Activated naive CD4-positive, alpha-beta T cell treated with anti-CD3 and anti-CD28 coated beads, Interleukin-2, amount 10 ng/mL, durations not matched to agents 7 days and 5 days (primary cell): Measurements from ENCODE around the gene C5orf15.
A peak's percentile ranks its signal among the peaks of the same experiment; 100 is the strongest.

Experiments
- CTCF ChIA-PET: fragments of 350-600 bp; sonication (Branson Sonifier 250); formaldehyde crosslinking; loops from one replicate; lab custom pipeline; 2021; ENCODE audit warnings: antibody characterized with exemption; lab: Charles Lee
- DNase-seq: peaks from one replicate; pipeline ENCODE4 v3.0.0-alpha.2; 2020
- H3K27ac Mint-ChIP-seq: one replicate; pipeline ENCODE4 v1.8.0; 2021; ENCODE audit warnings: mild to moderate bottlenecking, moderate library complexity, mixed read lengths
- H3K27me3 Mint-ChIP-seq: one replicate; pipeline ENCODE4 v1.8.0; 2021; ENCODE audit warnings: mild to moderate bottlenecking, mixed read lengths
- H3K36me3 Mint-ChIP-seq: one replicate; pipeline ENCODE4 v1.8.0; 2021; ENCODE audit warnings: mixed read lengths
- H3K4me1 Mint-ChIP-seq: one replicate; pipeline ENCODE4 v1.8.0; 2021; ENCODE audit warnings: mixed read lengths
- H3K4me3 Mint-ChIP-seq: one replicate; pipeline ENCODE4 v1.8.0; 2021; ENCODE audit warnings: mild to moderate bottlenecking, moderate library complexity, mixed read lengths
- H3K9me3 Mint-ChIP-seq: one replicate; pipeline ENCODE4 v1.8.0; 2021; ENCODE audit warnings: mixed read lengths

C5orf15 gene

DNA sequence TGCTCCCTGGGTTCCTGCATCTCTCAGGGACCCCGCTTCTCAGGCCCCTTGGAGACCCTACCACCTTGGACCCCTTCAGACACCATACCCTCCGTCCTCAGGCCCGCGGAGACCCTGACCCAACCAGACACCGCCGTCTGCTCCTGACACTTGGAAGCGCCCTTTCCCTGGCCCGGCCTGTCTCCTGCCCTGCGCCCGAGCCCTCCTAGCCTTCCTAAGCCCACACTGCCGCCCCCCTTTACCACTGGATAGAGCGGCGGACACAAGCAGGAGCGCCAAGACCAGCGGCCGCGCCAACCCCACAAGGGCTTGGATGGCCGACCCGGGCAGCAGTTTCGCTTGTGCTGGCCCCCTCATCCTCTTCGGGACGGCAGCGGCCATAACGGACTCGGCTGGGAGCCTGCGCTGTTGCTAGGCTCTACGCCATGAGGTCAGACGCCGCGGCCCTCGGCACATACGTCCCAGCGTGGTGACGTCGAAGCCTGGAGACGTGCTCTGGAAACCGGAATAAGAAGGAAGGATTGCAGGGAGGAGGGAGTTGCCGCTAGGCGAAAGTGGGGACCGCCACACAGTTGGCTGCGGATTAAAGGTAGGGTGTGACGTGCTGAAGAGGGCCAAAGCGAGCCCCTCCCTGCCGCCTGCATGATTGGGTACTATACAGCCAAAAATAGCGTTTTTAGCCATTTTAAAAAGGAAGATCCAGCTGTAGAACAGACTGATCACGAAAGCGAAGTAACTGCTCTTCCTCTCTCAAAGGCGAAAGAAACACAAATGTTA, at the start of gene C5orf15:
Gene C5orf15, minus strand, starts transcription at position 422 of the 777 bp plus-strand sequence. Its CDS starts 41 bp downstream, at position 381.
- H3K4me1 Mint-ChIP-seq = peaks cover 52% of the 10 kb centered on the region
- H3K9me3 Mint-ChIP-seq = no peaks in the 10 kb centered on the region
- H3K27ac Mint-ChIP-seq = peak within 1 kb of the TSS; percentile 97
- H3K36me3 Mint-ChIP-seq = peaks cover 43% of the 10 kb centered on the region
- DNase-seq = peak; percentile 97
- CTCF ChIA-PET = interaction anchor here (2.3 kb wide), 1 partner anchor 28 kb away, joined by 7 read pairs; no protein-coding TSS in a partner anchor
- H3K27me3 Mint-ChIP-seq = no peaks in the 10 kb centered on the region
- peak within 1 kb of the TSS; percentile 98 for H3K4me3 Mint-ChIP-seq

DNA sequence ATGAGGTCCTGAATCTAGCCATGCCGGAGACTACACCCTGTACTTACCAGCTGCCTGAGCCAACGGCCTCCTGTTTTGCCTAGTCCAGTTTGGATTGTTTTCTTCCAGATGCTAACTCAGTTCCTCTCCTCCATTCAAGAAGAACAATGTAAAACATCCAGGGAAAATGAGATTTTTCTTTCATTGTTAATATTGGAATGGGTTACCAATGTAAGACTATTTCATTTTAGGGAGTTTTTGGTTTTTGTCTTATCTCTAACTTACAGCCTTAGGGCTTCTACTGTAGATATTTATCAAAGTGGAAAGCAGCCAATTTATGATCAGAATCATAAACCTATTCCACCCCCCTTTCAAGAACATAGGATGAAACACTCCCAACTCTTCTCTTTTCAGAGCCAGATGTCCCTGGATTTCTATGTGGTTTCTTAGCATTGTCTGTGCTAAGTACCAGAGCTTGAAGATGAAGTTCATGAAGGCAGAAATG, 39.9 kb upstream of the C5orf15 start:
- Mint-ChIP-seq H3K27ac (no peak overlapping the region), H3K4me3 (no peak overlapping the region), H3K4me1 (peaks cover 20% of the 10 kb centered on the region), H3K36me3 (peaks cover 10% of the 10 kb centered on the region), H3K27me3 (peaks cover 17% of the 10 kb centered on the region), H3K9me3 (no peaks in the 10 kb centered on the region)
- CTCF ChIA-PET = interaction anchor here (0.6 to 2.4 kb wide), 3 partner anchors 12 to 458 kb away, joined by 3 to 8 read pairs (median 4); no protein-coding TSS in a partner anchor
- DNase-seq = no peak

DNA sequence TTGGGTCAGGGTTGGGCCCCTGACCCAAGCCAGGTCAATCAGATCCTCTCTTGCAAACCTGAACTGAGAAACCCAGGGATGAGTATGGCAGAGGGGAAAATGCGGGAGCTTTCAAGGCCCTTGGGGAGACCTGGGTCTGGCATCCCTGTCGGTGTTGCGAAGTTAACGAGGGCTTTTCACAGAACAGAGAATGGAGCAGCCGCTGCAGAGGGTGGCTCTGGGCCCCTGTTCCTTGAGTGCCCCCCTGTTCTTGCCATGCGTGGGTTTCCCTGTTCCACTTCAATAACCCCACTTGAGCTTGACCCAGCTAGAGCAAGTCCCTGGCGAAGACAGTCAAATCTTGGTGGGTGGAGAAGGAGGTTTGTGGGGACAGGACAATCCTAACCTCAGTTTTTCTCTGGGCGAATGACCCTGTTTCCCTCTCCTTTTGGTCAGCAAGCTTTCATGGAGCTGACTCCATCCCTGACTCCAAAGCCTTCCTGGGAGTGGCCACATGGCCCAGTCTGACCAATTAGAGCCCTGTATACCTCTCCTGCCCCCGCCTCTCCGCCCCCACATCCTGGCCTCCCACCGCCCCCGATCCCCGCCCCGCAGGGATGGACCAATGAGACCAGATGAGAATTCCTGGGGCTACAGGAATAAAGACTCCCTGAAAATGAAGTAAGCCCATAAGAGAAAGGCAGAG, 39.3 kb upstream of the C5orf15 start:
- CTCF ChIA-PET = interaction anchor here (0.6 to 2.4 kb wide), 3 partner anchors 19 to 458 kb away, joined by 3 to 8 read pairs (median 5); no protein-coding TSS in a partner anchor

DNA sequence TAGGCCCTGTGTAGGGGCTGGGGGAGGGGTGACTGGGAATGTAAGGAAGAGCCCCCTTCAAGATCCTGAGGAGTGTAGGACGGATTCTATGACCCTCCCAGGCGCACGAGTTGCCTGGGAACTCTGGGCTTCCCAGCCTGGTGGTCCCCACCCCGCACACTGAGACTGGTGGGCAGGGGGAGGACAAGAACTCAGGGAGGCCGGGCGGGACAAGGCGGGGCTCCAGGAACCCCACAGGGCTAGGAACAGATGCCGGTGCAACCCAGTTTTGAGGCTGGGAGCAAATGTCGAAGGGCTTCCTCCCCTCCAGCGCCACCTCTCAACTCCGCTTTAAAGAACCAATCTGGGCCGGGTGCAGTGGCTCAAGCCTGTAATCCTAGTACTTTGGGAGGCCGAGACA, 37.7 kb upstream of the C5orf15 start:
- Mint-ChIP-seq H3K27ac (peak overlapping the region; percentile 93), H3K9me3 (no peaks in the 10 kb centered on the region), H3K4me3 (peak overlapping the region; percentile 88), H3K27me3 (peaks cover 5% of the 10 kb centered on the region), H3K36me3 (peaks cover 24% of the 10 kb centered on the region), H3K4me1 (peaks cover 40% of the 10 kb centered on the region)
- no peak for DNase-seq
- CTCF ChIA-PET = interaction anchor here (1.7 to 2.2 kb wide), 3 partner anchors 9 to 33 kb away, joined by 5 to 6 read pairs (median 5); no protein-coding TSS in a partner anchor

More for the DNA sequence above, 39.3 kb upstream of the C5orf15 start:
- Mint-ChIP-seq H3K27me3 (peaks cover 14% of the 10 kb centered on the region), H3K9me3 (no peaks in the 10 kb centered on the region), H3K4me1 (peaks cover 26% of the 10 kb centered on the region), H3K4me3 (no peak overlapping the region), H3K27ac (no peak overlapping the region), H3K36me3 (peaks cover 12% of the 10 kb centered on the region)
- DNase-seq = no peak

DNA sequence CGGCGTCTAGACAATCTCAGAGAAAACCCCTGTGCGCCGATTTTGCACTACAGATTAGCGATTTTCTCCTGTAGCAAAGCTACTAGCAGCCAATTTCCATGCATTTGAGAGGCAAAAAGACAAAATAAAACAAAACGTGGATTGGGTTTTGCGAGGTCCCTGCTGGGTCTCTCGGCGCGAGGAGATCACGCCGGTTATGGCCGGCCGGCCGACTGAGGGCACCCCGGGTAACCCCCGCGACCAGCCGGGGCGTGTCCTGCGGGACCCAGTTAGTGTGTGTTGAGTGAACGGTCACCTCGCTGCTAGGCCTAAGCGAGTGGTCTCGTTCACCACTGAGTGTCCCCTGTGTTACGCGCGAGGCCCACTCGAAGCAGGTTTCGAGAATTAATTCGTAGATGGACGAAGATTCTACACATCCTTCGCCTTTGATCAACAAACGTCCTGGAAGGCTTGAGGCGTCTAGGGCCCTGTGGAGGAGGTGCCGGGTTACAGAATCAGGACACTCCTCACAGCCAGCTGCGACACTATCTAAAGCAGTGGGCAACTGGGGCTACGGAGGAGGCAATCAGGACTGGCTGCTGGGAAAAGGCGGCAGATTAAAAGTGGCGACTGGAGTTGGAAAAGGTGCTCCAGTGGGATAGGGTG, 37.1 kb upstream of the C5orf15 start:
- CTCF ChIA-PET = interaction anchor here (0.6 to 2.2 kb wide), 4 partner anchors 9 to 43 kb away, joined by 3 to 6 read pairs (median 4); no protein-coding TSS in a partner anchor

DNA sequence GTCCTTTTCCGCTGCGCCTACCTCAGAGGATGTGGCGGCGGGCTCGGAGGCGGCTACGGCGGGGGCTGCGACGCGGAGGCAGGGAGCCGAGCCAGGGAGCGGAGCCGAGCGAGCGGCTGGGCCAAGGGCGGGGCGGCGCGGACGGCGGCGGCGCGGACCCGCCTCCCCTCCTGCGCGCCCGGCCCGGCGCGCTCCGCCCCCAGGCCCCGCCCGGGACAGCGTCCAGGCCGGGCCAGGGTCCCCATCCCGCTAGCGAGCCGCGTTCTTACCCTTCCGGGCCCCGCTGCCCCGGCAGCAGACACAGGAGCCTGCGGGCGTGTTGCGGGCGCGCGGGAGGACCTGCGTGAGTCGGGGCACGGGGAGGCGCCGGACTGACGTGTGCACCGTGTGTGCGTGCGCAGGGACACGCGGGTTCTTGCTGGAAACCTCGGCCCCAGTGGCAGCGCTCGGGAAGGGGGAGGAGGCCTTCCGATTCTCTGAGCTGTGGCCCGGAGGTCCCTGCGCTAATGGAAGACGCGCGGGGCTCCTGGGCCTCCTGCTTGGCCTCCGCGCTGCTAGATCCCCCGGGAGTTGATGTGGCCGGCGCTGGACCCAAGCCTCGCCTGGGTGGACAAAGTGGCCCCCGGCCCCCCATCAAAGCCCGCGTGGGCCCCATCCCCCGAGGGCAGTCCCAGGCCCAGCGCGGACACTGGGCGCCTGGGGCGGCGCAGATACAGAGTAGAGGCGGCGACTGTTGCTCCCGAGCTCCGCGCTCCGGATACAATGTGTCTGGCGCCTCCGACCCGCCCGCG, 36.4 kb upstream of the C5orf15 start, which contains the start of gene VDAC1:
Gene VDAC1, minus strand, starts transcription at position 350 of the 791 bp plus-strand sequence. CDS start 11,963 bp downstream, outside the sequence.
- Mint-ChIP-seq H3K36me3 (peaks cover 28% of the 10 kb centered on the region), H3K27me3 (peaks cover 5% of the 10 kb centered on the region), H3K4me3 (peak within 1 kb of the TSS; percentile 94)

More for the DNA sequence above, 37.1 kb upstream of the C5orf15 start:
- Mint-ChIP-seq H3K36me3 (peaks cover 28% of the 10 kb centered on the region), H3K27me3 (peaks cover 5% of the 10 kb centered on the region), H3K4me3 (peak overlapping the region; percentile 88), H3K27ac (peak overlapping the region; percentile 93), H3K4me1 (peaks cover 43% of the 10 kb centered on the region), H3K9me3 (no peaks in the 10 kb centered on the region)
- DNase-seq = no peak

DNA sequence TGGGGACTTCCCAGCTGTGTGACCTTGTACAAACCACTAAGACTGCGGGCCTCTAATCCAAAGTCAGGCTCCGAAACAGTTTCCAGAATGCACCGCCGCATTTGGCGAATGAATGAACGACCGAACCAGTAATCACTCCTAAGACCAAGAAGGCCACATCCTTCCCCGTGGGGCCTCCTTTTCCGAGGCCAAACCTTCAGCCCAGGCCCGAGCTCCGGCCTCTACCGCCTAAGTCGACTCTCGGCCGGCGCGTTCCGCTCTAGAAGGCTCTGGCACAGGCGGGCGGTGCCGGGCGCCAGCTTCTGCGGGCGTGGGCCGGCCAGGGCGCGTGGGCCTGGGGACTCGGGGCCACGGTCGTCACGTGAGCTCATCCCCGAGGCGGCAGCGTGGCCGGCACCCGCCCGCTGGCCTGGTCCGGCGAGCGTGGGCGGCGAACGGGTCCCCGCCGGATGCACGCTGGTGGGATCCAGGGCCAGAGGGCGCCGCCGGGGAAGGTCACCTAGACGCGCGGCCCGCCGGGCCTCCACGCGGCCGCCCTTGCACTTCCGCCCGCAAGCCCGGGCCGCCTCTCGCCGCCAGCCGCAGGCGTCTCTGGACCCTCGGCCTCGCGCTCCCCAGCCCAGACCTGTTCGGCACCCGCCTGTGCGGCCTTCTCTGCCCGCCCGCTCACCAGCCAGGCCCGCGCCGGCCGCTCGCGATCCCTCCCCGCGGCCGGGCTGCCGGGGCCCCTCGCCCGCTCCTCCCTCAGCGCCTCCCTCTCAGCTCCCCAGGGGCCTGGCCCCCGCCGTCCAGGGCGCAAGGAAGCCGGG, 35.6 kb upstream of the C5orf15 start:
- no peaks in the 10 kb centered on the region for H3K27me3 Mint-ChIP-seq
- H3K4me1 Mint-ChIP-seq = peaks cover 54% of the 10 kb centered on the region
- peak overlapping the region; percentile 94 for H3K4me3 Mint-ChIP-seq
- peak; percentile 48 for DNase-seq
- H3K9me3 Mint-ChIP-seq = no peaks in the 10 kb centered on the region
- peak overlapping the region; percentile 98 for H3K27ac Mint-ChIP-seq
- CTCF ChIA-PET = interaction anchor here (0.9 to 1.9 kb wide), 4 partner anchors 9 to 36 kb away, joined by 3 to 5 read pairs (median 4); no protein-coding TSS in a partner anchor
- H3K36me3 Mint-ChIP-seq = peaks cover 28% of the 10 kb centered on the region

More for the DNA sequence above, 36.4 kb upstream of the C5orf15 start, which contains the start of gene VDAC1:
- Mint-ChIP-seq H3K4me1 (peaks cover 50% of the 10 kb centered on the region), H3K9me3 (no peaks in the 10 kb centered on the region), H3K27ac (peak within 1 kb of the TSS; percentile 98)
- peak; percentile 91 for DNase-seq
- CTCF ChIA-PET = interaction anchor here (0.6 to 2.2 kb wide), 4 partner anchors 8 to 42 kb away, joined by 3 to 6 read pairs (median 4); no protein-coding TSS in a partner anchor

DNA sequence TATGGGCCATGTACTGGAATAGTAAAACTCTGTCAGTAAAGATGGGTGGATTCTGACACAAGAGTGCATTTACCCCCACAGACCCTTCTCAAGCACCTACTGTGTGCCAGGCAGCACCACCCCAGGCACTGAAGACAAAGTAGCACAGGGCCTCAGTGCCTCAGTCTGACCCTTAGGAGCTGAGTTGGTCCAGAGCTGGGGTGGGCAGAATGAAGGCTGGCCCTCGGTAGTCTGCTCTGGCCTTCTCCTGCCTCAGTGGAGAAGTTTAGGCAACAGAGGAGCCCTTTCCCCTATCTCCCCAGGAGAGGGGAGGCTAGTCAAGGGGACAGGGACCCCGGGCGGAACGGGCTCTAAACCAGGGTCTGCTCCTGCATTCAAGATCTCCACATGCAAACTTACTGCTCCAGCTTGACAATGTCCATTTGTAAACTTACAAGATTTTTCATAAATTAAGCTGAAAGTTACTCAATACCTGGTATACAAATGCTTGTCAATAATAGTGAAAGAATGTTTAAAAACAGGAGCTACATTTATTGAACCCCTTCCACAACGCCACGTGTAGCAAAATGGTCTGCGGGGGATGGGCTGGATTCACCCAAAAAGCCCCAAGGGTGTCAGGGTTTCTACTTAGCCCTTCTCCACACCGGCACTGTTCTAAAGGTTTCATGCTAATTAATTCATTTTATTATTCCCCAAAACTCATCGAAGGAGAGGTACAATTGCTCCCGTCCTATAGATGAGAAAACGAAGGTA, 34.8 kb upstream of the C5orf15 start:
- peaks cover 28% of the 10 kb centered on the region for H3K36me3 Mint-ChIP-seq
- CTCF ChIA-PET = interaction anchor here (0.9 to 1.4 kb wide), 3 partner anchors 8 to 37 kb away, joined by 3 to 5 read pairs (median 3); no protein-coding TSS in a partner anchor
- peak; percentile 46 for DNase-seq
- no peaks in the 10 kb centered on the region for H3K27me3 Mint-ChIP-seq
- peaks cover 57% of the 10 kb centered on the region for H3K4me1 Mint-ChIP-seq
- H3K9me3 Mint-ChIP-seq = no peaks in the 10 kb centered on the region
- peak overlapping the region; percentile 94 for H3K4me3 Mint-ChIP-seq
- H3K27ac Mint-ChIP-seq = peak overlapping the region; percentile 98

DNA sequence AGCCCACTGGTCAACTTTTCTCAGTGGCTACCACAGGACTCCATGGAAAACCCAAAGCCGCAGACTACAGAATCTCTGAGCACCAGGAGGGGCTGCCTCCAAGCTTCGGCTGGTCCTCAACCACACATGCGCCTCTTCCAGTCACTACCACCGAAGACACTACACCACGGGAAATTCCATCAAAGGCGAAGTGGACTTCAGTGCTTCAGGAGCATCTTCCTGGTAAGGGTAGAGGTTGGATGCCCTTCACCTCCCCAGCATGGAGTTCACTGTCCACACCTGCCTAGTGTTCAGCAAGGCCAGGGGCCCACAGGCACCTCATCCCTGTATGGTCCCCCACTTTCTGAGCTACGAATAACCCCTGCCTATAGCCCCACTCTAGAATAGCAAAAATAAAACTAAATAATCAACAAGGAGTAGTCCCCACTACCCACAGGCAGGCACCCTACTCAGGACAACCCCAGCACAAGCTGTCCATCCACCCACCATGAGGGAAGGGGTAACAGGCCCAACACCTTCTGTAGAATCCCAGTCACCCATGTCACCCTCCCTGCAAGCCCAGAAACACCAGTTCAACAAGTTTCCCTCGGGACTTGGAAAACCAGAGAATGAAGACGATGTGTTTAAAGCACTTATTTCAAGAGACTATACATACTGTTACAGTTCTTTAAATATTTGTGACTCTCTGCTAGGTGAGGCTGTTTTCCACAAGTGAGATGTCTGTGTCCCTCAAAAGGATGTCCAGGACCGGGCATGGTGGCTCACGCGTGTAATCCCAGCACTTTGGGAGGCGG, 33.7 kb upstream of the C5orf15 start:
- Mint-ChIP-seq H3K36me3 (peaks cover 28% of the 10 kb centered on the region), H3K27me3 (no peaks in the 10 kb centered on the region), H3K27ac (peak overlapping the region; percentile 71), H3K9me3 (no peaks in the 10 kb centered on the region), H3K4me3 (peak overlapping the region; percentile 94), H3K4me1 (peaks cover 60% of the 10 kb centered on the region)
- DNase-seq = no peak
- CTCF ChIA-PET = interaction anchor here (1.1 kb wide), 2 partner anchors 22 to 67 kb away, joined by 3 read pairs; no protein-coding TSS in a partner anchor

DNA sequence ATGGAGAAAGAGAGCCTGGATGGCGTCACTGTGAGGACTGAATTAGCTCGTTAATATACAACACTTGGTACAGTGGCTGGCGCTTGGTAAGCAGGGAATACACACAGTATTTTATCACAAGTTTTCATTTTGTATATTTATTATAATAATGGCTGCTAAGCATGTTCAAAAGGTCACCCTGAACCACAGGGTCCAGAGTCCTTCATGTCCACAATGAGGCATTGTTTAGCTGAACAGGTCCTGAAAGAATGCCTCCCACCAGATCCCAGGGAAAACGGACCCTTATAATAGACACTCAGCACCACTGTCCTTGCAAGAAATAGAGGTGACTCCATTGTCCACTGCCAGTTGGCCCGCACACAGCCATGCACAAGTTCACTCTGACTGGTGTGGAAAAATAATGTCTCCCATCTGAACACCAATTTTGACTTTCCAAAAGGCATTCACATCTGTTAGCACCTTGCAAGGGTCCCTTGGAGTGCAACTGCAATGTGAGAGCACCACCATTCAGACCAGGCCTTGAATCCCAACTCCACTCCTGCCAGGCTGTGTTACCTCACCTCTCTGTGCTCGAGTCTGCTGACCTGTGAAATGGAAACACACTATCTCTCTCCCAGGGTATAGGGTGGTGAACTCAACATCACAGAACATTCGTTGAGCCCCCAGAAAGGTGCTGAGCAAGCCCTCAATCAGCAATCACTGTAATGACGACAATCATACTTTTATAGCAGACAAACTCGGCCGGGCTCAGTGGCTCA, 32.5 kb upstream of the C5orf15 start:
- H3K9me3 Mint-ChIP-seq = no peaks in the 10 kb centered on the region
- H3K27ac Mint-ChIP-seq = peak overlapping the region; percentile 24
- no peaks in the 10 kb centered on the region for H3K27me3 Mint-ChIP-seq
- H3K4me3 Mint-ChIP-seq = peak overlapping the region; percentile 15
- peaks cover 59% of the 10 kb centered on the region for H3K4me1 Mint-ChIP-seq
- H3K36me3 Mint-ChIP-seq = peaks cover 32% of the 10 kb centered on the region
- no peak for DNase-seq
- CTCF ChIA-PET = interaction anchor here (1.1 to 9.4 kb wide), 2 partner anchors 19 to 68 kb away, joined by 3 to 107 read pairs; no protein-coding TSS in a partner anchor
